GM19043 (cell line): ENCODE measurements around the gene HS6ST3.

Source experiments
- ATAC-seq: cut with Tn5 transposase; IDR thresholded peaks from one replicate; pipeline ENCODE4 v1.9.1; 2021; ENCODE audit warnings: low read depth; ENCODE audit not compliant: unreplicated experiment

The HS6ST3 gene

DNA sequence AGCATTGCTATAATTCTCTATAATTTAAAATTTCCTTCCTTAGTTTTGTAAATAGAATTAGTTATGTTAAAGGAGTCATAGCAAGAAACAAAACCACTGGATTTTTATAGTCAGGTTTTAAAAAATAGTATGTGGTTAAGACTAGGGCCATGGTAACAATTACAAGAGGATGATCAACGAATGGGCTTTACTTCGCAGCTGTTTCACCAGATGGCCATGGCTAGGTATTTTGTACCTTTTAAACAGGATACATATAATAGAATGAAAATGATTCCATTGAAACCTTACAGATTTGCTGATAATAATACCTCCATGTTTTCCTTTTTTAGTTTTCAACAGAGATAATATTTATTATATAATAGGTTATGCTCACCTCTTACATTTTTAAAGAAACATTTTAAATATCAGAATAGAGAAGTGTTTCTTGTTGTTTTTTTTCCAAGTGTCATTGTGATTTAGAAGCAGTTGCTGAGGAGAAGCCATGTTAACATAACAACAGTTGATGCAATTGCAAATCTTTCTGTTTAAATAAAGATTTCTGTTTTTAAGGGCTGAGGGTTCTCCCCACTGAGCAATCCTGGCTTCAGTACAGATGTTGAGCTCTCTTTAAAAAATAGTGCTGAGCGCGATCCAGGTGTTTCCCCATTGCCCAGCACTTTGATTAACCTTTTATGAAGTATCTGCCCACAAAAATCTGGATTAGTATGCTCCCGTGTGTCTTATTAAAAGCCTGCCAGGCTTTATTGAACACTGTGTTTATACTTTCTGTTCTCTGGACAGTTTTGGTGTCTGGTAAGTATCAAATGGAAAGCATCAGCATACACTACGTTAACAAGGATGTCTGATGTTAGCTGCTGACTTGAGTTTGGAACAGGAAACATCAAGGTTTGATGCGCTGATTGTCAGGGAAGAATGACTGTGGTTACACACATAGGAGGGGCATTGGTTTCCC is 205.3 kb downstream of the HS6ST3 start:
- ATAC-seq = no peak

GRCh38 chr13:96297360-96297759 is 207.5 kb downstream of the HS6ST3 start:
- no peak for ATAC-seq

GRCh38 chr13:96299235-96299634 is 209.3 kb downstream of the HS6ST3 start:
- no peak for ATAC-seq

- ATAC-seq = no peak
Measured at GRCh38 chr13:96308568-96308967, 218.7 kb downstream of the HS6ST3 start.

DNA sequence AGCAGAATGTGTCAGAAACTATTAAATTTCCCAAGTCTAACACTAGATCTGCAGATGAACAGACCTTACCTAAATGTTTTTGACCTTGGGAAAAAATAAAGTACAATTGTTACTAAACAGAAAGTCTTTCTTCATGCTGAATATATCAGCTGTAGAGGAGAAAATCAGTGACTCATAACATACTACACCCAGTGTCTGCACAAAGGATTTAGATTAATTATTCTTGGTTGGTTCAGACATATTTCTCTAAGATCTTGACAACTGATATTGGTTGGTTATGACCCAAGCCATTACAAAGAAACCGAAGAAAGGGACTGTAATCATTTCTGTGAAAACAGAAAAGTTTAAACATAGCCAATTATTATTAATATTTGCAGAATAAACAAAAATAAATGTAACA is 225.1 kb downstream of the HS6ST3 start:
- ATAC-seq = no peak

DNA sequence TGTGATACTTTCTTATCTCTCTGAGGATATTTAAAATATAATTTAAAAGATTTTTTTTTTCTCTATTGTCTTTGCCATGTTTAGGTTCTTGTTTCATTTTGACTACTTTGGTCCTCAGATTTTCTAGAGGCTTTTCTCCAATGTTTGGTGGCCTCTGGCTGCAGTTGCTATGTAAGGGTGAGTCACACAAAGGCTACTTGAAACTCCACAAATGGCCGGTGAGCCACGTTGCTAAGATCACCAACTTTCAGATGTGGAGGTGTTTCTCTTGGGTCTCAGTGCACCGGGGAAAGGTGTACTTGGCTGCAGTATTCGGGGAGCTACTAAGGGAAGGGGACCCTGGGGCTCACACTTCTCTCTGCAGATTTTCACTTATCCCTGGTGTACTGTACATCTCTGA is 248.1 kb downstream of the HS6ST3 start:
- no peak for ATAC-seq

DNA sequence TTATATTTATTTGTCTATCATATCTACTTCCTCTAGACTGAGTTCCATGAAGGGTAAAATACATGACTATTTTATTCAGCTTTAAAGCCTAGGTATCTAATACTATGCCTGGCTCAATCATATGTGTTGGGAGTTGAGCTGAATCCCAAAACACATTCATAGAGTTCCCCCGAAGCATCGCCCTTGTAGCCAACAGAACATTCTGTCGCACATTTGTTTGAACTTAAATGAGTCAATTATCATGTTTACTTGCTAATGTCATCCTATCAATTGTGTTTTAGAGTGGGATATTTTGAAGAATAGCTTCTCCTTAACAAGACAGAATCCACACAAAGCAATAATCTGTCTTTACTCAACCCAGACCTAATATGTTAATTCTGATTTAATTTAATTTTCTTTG is 252.4 kb downstream of the HS6ST3 start:
- no peak for ATAC-seq

DNA sequence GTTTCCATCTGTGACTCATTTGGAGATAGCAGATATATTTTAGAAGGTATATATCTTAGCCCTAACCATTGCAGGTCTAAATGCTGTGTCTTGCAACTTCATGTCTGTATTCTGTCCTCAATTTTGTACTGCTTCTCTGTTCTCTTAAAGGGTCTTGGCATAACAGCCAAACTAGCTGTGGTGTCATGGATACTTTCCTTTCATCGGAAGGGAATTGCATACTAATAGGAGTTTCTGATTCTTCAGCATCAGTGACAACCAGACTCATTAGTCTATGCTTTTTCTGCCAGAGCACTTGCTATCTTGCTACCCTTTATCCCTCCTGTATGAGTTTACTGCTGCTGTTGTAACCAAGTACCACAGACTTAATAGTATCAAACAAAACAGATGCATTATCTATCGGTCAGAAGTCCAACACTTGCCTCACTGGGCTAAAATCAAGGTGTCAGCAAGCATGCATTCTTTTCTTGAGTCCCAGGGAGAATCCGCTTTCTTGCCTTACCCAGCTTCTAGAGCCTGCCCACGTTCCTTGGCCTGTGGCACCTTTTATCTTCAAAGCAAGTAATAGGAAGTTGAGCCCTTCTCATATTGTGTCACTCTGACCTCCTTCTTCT is 253.1 kb downstream of the HS6ST3 start:
- no peak for ATAC-seq

- ATAC-seq = no peak
Measured at GRCh38 chr13:96346921-96347320, 257.0 kb downstream of the HS6ST3 start.

DNA sequence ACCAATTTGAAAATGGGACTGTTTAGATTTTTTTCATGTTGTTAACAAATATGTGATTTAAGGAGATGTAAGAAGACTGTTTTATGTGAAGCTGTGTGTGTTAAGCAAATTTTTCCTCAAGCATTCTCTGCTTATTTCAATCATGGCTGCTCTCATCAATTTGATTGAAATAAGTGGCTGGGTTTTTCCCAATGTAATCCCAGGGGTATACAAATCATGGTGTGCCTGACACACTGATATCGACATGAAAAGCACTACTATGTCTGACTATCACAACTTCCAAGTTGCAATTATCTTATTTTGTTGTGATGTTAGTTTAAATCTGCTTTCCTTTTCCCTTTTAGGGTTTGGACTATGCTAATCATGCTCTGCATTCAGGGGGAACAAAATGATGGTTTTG is 283.7 kb downstream of the HS6ST3 start:
- ATAC-seq = no peak

GRCh38 chr13:96377835-96378234 is 287.9 kb downstream of the HS6ST3 start:
- ATAC-seq = no peak

DNA sequence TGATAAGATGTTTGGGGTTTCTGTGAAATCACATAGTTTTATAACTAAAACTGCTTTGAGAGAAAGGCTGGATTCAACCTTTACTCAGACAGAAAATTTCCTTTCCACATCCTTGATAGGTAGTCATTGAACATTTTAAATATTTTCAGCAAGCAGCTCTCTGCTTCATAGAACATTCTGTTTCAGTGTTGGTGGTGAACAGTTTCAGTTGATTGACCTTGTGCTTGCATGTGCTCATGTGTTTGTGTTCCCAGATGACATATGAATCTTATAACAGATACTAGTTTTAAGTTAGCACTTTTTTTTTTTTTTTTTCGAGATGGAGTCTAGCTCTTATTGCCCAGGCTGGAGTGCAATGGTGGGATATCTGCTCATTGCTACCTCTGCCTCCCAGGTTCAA is 290.1 kb downstream of the HS6ST3 start:
- no peak for ATAC-seq

- no peak for ATAC-seq
Measured at GRCh38 chr13:96381681-96382080, 291.8 kb downstream of the HS6ST3 start.

DNA sequence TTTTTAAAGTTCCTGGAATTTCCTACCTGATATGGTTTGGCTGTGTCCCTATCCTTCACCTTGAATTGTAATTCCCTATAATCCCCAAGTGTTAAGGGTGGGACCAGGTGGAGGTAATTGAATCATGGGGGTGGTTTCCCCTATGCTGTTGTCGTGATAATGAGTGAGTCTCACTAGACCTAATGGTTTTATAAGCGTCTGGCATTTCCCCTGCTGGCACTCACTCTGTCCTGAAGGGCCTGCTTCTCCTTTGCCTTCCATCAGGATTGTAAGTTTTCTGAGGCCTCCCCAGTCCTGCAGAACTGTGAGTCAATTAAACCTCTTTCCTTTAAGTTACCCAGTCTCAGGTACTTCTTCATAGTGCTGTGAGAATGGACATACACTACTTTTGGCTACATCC is 298.7 kb downstream of the HS6ST3 start:
- ATAC-seq = no peak

DNA sequence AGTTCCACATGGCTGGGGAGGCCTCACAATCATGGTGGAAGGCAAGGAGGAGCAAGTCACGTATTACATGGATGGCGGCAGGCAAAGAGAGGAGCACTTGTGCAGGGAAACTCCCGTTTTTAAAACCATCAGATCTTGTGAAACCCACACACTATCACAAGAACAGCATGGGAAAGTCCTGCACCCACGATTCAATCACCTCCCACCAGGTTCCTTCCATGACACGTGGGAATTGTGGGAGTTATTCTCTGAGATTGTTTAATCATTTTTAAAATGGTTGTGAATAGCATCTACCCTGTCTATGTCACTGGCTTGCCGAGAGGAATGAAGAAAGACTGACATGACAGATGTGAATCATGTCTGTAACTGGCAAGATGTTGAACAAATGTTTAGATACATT is 301.7 kb downstream of the HS6ST3 start:
- no peak for ATAC-seq

GRCh38 chr13:96397807-96398206 is 307.9 kb downstream of the HS6ST3 start:
- ATAC-seq = no peak

DNA sequence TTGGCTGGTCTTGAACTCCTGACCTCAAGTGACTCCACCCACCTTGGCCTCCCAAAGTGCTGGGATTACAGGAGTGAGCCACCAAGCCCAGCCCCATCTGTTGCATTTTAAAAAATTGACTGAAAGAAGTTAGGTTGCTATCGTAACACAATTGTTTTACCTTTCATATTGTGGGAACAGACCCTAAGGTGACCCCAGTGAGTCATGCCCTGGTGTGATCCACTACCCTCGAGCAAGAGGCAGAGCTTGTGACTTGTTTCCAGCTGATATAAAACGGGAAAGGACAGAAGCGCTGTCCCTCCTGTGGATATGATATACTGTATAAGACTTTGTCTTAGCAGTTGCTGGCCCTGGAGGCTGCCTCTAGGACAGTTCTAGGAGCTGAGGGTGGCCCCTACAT is 308.6 kb downstream of the HS6ST3 start:
- ATAC-seq = no peak

- ATAC-seq = no peak
Measured at GRCh38 chr13:96403241-96403640, 313.3 kb downstream of the HS6ST3 start.

DNA sequence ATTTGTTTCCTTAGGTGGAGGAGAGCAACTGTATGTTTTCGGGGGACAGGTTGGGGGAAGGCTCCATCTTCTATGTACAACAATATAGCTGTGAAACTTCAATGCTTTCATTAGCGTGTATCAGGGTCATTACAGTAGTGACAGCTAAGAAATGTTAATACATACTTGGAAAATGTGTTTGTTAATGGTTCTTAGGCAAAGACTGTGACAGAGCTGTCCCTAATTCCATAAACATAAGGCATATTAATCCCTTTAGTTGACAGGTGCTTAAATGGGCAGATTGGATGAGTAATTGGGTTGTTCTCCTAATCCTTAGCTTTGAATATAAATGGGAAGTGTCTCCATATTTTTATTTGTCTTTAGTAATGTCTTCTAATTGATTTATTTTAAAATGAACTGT is 313.7 kb downstream of the HS6ST3 start:
- no peak for ATAC-seq

DNA sequence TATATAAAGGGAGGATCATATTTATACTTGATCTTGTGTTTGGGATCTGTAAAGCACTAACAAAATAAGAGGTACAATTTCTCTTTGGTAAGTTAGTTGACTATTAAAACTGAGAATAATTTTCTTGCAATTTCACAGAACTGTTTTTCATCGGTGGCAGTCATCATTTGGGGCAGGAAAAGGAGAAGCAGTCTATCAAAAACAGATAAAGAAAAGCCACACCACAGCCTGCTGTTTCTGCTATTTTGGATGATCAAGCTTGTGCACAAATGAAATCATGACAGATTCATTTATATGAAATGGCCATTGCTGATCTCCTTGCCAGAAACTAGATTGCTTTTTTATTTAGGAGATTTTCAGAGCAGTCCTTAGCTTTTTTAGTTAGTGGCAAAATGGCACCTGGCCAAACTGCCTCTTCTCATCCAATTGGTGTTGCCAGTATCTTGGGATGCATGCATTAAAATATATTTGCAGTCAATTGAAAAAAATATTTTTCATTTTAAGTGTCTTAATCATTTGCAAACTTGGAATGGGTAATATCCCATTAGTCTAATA is 326.0 kb downstream of the HS6ST3 start:
- ATAC-seq = no peak

DNA sequence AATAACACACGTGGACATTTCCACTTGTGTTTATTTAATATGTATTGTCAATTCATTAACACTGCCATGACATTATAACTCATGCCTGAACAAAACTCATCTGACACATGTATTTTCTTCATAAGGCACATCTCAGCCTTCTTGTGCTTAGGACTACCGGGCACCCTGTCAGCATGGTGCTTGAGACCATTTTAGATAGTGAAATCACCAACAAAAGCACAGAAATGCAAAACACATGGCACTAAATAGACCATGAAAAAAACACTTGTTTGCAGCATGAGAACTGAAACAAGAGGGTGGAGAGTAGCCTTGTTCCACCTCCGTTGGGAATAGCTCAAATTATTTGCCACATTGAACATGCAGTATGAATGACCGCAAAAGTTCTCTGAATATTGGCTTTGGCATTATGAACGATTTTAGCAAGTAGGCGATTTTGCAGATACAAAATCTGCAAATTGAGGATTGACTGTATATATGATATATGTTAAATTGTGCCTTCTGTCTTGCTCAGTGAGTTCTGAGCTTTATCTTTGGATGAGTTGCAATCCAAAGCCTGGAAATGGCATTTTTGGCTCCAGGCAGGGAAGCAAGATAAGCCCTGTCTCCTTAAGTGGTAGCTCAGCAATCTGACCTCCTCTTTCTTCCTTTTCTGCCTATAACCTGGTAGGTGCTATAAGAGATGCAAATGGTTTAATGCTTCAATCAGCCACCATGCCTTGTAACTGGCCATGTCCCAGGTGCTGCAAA is 328.2 kb downstream of the HS6ST3 start:
- ATAC-seq = no peak
